OCI-LY1 (cell line): ENCODE data around the gene CTBP2.

ENCODE experiments used
- EZH2 ChIP-seq: fragments of 200-600 bp; sonication (generic), shearing (Covaris generic); IDR thresholded peaks from 2 replicates; pipeline ENCODE4 v1.8.0; 2017; ENCODE audit warnings: borderline replicate concordance, mixed run types, mild to moderate bottlenecking, antibody characterized with exemption, low read length, moderate library complexity, mixed read lengths
- TF ChIP-seq, protein P1 (sequence below): fragments of 200-600 bp; sonication (generic), shearing (Covaris generic); IDR thresholded peaks from 2 replicates; pipeline ENCODE4 v1.5.1; 2017; ENCODE audit warnings: mild to moderate bottlenecking, antibody characterized with exemption, low read length, moderate library complexity, mixed read lengths

DNA sequence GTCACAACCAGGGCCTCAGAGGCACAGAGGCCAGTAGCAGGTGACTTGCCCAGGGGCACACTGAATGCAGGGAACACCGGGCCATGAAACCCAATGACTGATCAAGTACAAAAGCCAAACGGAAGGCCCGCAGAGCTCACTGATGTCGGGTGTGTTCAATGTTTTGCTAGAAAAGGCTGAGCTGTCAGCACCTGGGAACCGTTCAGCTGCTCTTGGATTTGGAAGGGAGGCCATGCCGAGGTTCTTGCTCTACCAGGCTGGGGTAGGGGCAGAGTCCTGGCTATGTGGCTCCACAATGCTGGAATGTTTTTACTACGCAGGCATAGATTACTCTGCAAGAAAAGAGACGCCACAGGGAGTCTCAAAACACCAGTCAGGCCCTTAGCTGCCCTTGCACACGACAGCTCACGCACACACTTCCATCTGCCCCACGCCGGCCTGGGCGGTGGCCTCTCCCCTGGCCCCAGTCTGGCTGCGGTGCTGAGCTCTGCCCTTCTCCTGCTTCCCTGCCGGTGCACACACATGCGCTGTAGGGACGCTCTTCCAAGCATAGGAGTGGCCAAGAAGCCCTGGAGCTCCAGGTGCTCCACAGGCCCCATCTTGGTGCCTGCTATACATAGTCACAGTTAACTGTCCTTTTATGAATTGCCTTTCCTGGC is 138.5 kb downstream of the CTBP2 start:
- TF ChIP-seq EZH2 = no peak
- TF ChIP-seq, protein P1, sequence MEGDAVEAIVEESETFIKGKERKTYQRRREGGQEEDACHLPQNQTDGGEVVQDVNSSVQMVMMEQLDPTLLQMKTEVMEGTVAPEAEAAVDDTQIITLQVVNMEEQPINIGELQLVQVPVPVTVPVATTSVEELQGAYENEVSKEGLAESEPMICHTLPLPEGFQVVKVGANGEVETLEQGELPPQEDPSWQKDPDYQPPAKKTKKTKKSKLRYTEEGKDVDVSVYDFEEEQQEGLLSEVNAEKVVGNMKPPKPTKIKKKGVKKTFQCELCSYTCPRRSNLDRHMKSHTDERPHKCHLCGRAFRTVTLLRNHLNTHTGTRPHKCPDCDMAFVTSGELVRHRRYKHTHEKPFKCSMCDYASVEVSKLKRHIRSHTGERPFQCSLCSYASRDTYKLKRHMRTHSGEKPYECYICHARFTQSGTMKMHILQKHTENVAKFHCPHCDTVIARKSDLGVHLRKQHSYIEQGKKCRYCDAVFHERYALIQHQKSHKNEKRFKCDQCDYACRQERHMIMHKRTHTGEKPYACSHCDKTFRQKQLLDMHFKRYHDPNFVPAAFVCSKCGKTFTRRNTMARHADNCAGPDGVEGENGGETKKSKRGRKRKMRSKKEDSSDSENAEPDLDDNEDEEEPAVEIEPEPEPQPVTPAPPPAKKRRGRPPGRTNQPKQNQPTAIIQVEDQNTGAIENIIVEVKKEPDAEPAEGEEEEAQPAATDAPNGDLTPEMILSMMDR = no peak
